ENCODE results near the gene SETD5. TPM values are rescaled to one million over a fixed set of nuclear protein-coding genes. Genes with fewer than 3 reads are reported as not detected.

SETD5 gene
- polyA plus RNA-seq, 2 of the 4 experiments (the other 2 are of a cell fraction), result 41.7 to 92.3 TPM

DNA sequence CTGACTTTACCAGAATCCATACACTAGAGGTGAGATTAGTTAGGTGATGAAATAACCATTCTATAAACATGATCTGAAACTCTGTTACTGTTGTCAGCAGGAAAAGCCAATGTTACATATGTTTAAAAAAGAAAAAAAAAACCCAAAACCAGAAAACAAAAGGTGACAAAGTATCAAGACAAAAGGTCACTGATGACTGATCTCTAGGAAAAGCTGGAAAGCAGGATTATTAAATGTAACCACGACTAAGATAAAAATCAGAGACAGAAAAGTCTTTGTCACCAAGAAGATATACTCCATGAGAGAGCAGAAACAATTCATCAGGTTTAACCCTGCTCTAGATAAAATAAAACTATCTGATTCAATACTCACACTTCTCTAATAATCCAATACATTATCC is 5.4 kb upstream of the SETD5 start (continued):
- TF ChIP-seq, protein P1, sequence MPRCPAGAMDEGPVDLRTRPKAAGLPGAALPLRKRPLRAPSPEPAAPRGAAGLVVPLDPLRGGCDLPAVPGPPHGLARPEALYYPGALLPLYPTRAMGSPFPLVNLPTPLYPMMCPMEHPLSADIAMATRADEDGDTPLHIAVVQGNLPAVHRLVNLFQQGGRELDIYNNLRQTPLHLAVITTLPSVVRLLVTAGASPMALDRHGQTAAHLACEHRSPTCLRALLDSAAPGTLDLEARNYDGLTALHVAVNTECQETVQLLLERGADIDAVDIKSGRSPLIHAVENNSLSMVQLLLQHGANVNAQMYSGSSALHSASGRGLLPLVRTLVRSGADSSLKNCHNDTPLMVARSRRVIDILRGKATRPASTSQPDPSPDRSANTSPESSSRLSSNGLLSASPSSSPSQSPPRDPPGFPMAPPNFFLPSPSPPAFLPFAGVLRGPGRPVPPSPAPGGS (IDR thresholded peaks at IDR 0.05), result no peak

DNA sequence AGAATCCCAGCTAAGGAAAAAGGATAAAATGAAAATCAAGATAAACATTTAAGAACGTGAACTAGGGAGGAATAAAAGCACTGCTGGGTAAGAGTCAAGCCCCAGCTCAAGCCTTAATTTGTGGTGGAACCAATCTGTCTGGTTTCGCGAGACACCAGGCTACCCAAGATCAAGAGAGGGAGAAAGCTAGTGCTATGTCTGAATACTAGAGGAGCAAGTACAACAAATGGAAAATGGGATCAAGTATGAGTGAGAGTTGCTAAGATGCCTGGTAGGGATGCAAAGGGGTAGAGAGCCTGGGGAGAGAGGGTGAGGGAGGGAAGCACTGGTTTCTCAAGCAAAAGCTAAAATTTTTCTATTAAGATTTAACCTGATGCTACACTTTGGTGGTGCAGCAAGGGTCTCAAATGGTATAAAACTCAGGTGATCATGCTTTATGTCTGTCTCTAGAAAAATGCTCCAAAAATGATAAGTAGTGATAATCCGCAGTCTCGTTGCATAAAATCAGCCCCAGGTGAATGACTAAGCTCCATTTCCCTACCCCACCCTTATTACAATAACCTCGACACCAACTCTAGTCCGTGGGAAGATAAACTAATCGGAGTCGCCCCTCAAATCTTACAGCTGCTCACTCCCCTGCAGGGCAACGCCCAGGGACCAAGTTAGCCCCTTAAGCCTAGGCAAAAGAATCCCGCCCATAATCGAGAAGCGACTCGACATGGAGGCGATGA is 1.7 kb upstream of the SETD5 start:
- Histone ChIP-seq H3K4me3 (peak overlapping the region; percentile 84), H3K27ac (peak overlapping the region; percentile 99 to 100), H3K4me1 (peaks cover 45% of the 10 kb centered on the region), H3K9me3 (no peaks in the 10 kb centered on the region), H3K4me2 (peak overlapping the region; percentile 94)
- ChIA-PET CTCF (interaction anchor here (0.9 to 1.7 kb wide), 6 partner anchors 12 to 43 kb away, joined by 3 to 7 read pairs (median 4); no protein-coding TSS in a partner anchor), POLR2A (interaction anchor here (1.2 to 4.5 kb wide), 13 partner anchors 8 to 431 kb away, joined by 4 to 62 read pairs (median 7); partner anchors contain the start of gene THUMPD3)
- ATAC-seq, result no peak
- TF ChIP-seq MAFK (IDR thresholded peaks at IDR 0.05; ENCODE audit: partially characterized antibody), result peak; percentile 4
- 0 out of 2 replicates have a peak, but pooled peaks have one; percentile 8 for TF ChIP-seq BHLHE40 (IDR thresholded peaks at IDR 0.05; ENCODE audit: low read depth, low read length)
- TF ChIP-seq HEYL (CRISPR knock-in tag; IDR thresholded peaks at IDR 0.05), result no peak
- FAIRE-seq, result no peak
- 10% methylated on average over 13 of the region's 15 CpGs for WGBS (ENCODE audit: missing lambda C conversion rate)
- DNase-seq (ENCODE audit: low read depth in 1 of 2, low spot score in 1 of 2), result no peak

DNA sequence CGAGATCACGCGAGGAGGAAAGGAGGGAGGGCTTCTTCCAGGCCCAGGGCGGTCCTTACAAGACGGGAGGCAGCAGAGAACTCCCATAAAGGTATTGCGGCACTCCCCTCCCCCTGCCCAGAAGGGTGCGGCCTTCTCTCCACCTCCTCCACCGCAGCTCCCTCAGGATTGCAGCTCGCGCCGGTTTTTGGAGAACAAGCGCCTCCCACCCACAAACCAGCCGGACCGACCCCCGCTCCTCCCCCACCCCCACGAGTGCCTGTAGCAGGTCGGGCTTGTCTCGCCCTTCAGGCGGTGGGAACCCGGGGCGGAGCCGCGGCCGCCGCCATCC is 1.1 kb upstream of the SETD5 start:
- WGBS (ENCODE audit: missing lambda C conversion rate), result 0% methylated on average over 9 of the region's 25 CpGs

More for the DNA sequence above, 1.1 kb upstream of the SETD5 start:
- peak; percentile 67 to 76 for ATAC-seq
- peaks cover 51% of the 10 kb centered on the region for H3K4me1 ChIP-seq
- H3K4me3 ChIP-seq, result peak overlapping the region; percentile 84
- no peak for FAIRE-seq
- POLR2A ChIA-PET, result interaction anchor here (0.5 to 4.5 kb wide), 22 partner anchors 8 to 432 kb away, joined by 3 to 62 read pairs (median 6); partner anchors contain the start of gene THUMPD3
- H3K9me3 ChIP-seq, result no peaks in the 10 kb centered on the region
- DNase-seq (ENCODE audit: low read depth in 1 of 2, low spot score in 1 of 2), result peak; percentile 76 to 97
- CTCF ChIA-PET, result interaction anchor here (0.9 to 1.7 kb wide), 6 partner anchors 13 to 43 kb away, joined by 3 to 7 read pairs (median 4); no protein-coding TSS in a partner anchor
- peak overlapping the region; percentile 94 for H3K4me2 ChIP-seq
- peak overlapping the region; percentile 99 to 100 for H3K27ac ChIP-seq
- TF ChIP-seq JUN (IDR thresholded peaks at IDR 0.05), result 0 out of 5 replicates have a peak, but pooled peaks of 1 of the 2 experiments have one; percentile 3
- TF ChIP-seq HDAC2 (IDR thresholded peaks at IDR 0.05), result no peak
- TF ChIP-seq, protein P2, sequence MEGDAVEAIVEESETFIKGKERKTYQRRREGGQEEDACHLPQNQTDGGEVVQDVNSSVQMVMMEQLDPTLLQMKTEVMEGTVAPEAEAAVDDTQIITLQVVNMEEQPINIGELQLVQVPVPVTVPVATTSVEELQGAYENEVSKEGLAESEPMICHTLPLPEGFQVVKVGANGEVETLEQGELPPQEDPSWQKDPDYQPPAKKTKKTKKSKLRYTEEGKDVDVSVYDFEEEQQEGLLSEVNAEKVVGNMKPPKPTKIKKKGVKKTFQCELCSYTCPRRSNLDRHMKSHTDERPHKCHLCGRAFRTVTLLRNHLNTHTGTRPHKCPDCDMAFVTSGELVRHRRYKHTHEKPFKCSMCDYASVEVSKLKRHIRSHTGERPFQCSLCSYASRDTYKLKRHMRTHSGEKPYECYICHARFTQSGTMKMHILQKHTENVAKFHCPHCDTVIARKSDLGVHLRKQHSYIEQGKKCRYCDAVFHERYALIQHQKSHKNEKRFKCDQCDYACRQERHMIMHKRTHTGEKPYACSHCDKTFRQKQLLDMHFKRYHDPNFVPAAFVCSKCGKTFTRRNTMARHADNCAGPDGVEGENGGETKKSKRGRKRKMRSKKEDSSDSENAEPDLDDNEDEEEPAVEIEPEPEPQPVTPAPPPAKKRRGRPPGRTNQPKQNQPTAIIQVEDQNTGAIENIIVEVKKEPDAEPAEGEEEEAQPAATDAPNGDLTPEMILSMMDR (IDR thresholded peaks at IDR 0.05), result no peak
- peak in 1 of 2 experiments; percentile 74; a peak in 2 of 4 replicates for TF ChIP-seq CEBPB (IDR thresholded peaks at IDR 0.05)
- TF ChIP-seq EHF (CRISPR knock-in tag; IDR thresholded peaks at IDR 0.05), result no peak
- 0 out of 3 replicates have a peak, but pooled peaks have one; percentile 8 for TF ChIP-seq SMC3 (IDR thresholded peaks at IDR 0.05)
- TF ChIP-seq, protein P3, sequence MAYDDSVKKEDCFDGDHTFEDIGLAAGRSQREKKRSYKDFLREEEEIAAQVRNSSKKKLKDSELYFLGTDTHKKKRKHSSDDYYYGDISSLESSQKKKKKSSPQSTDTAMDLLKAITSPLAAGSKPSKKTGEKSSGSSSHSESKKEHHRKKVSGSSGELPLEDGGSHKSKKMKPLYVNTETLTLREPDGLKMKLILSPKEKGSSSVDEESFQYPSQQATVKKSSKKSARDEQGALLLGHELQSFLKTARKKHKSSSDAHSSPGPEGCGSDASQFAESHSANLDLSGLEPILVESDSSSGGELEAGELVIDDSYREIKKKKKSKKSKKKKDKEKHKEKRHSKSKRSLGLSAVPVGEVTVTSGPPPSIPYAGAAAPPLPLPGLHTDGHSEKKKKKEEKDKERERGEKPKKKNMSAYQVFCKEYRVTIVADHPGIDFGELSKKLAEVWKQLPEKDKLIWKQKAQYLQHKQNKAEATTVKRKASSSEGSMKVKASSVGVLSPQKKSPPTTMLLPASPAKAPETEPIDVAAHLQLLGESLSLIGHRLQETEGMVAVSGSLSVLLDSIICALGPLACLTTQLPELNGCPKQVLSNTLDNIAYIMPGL (CRISPR knock-in tag; IDR thresholded peaks at IDR 0.05; ENCODE audit: borderline replicate concordance), result no peak
- no peak for TF ChIP-seq EHMT2 (IDR thresholded peaks at IDR 0.05; ENCODE audit: low read depth)
- TF ChIP-seq POLR2A (IDR thresholded peaks at IDR 0.05; ENCODE audit: low read length), result peak; percentile 51; the same call in 1 of the 2 replicates
- no peak for TF ChIP-seq ZC3H11A (IDR thresholded peaks at IDR 0.05)
- no peak for TF ChIP-seq TP53 (CRISPR knock-in tag; IDR thresholded peaks at IDR 0.05)
- TF ChIP-seq RARB (CRISPR knock-in tag; IDR thresholded peaks at IDR 0.05), result no peak
- TF ChIP-seq MYC (IDR thresholded peaks at IDR 0.05; ENCODE audit: borderline replicate concordance, low read length), result no peak
- no peak for TF ChIP-seq HEYL (CRISPR knock-in tag; IDR thresholded peaks at IDR 0.05)
- TF ChIP-seq PHF8 (IDR thresholded peaks at IDR 0.05; ENCODE audit: borderline replicate concordance, low read depth), result peak; percentile 70
- no peak for TF ChIP-seq RFX5 (IDR thresholded peaks at IDR 0.05)
- TF ChIP-seq CHD2 (IDR thresholded peaks at IDR 0.05; ENCODE audit: low read length, partially characterized antibody), result no peak
- TF ChIP-seq, protein P4, sequence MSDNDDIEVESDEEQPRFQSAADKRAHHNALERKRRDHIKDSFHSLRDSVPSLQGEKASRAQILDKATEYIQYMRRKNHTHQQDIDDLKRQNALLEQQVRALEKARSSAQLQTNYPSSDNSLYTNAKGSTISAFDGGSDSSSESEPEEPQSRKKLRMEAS (IDR thresholded peaks at IDR 0.05), result no peak

Data from A549 (cell line).